ENCODE measurements around the gene HSD3B1.
"Not testable (repeated sequence)": the region's sequence is repeated elsewhere in the genome, so short reads cannot be mapped to it uniquely, and the experiment has no call there.

The HSD3B1 gene

DNA sequence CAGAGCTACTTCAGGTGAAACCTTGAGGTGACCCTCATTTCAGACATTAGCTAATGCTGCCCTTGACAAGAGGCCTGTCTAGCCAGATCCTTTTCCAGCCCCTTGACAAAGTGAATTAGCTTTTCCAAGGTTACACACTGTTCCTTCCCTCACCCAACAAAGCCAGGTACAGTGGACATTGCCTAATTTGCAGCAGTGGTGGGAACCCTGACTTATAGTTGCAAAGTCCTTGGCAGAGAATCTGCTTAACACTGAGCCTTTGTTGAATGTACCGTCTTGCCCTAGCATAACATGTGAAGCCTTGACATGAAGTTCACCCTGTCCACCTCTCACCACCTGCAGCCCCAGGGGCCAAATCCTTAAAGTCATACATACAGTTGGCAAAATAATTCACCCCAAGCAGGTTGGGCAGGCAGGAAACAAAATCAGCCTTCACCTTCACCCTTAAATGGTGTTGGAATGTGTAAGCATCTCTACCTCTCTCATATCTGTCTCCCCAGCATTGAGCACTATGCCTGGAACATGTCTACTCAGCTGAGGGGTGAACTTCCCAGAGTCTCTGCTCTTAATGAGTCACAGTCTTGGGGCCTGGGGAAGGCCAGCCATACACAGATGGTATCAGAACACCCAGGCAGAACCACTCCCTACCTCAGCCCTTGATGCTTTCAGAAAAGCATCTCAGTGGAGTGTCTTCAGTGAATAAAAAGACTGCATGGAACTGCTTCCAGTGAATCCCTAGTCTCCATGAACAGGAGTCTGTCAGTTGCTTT, 46.5 kb downstream of the HSD3B1 start:
- DNase-seq (ENCODE audit: low spot score): not testable (repeated sequence)

DNA sequence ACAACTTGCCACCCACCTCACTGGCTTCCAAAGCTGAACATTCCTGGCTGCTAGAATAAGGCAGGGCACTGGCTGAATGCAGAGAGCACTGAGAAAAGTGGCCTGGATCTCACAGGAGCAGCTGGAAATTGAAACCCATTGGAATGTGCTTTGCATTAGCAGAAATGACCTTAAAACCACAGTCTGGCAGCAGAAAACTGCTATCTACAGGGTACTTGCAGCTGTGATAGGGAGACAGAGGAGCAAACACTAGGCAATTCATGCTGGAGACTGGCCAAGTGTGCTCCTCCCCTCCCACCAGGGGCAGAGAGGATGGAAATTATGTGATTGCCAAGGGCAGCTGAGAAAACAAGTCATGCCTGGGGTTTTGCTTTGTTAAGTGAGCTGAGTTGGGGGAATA, 47.2 kb downstream of the HSD3B1 start:
- DNase-seq (ENCODE audit: low spot score): no peak

DNA sequence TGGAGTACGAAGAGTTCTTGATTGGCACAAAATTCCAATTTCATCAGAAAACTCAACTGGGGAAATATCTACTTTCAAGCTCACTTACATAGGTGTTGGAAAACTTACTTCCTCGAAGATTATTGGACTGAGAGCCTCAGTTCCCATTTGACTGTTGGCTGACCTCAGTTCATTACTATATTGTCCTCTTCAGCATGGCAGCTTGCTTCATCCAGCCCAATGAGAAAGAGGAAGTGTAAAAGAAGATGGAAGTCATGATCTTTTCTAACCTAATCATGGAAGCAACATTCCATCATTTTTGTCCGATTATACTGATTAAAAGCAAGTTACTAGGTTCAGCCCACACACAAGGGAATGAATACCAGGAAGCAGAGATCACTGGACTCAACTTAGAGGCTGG, 49.4 kb downstream of the HSD3B1 start:
- no peak for DNase-seq (ENCODE audit: low spot score)

DNA sequence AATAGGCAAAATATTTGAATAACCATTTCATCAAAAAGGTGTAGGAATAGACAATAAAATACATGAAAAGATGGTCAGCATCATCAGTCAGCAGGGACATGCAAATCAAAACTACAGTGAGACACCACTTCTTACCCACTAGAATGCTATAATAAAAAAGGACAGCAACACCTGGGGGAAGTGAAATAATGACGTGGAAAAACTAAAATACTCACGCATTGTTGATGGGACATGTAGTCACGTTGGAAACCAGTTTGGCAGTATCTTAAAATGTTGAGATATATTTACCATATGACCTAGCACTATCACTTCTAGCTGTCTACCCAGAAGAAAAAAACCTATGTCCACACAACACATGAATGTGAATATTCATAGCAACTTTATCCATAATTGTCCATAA, 53.4 kb downstream of the HSD3B1 start:
- DNase-seq (ENCODE audit: low spot score): not testable (repeated sequence)

DNA sequence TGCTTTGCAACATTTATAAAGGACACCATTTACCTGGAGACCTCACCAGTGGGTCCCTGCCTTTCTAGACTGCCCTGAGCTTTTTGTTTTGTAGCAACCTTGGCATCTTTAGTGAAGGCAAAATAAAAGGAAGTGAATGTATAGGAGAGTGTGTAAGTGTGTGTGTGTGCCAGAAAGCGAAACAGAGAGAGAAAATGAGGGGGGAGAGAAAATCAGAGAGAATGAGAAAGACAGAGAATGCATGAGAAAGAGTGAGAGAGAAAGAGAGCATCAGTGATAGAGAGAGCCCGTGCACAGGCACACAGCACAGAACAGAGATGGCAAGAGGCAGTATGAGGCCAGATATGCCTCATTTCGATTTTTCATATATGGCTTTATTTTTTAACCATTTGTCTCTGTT, 57.5 kb downstream of the HSD3B1 start:
- DNase-seq (ENCODE audit: low spot score): no peak

Measured in hematopoietic multipotent progenitor cell treated with erythropoietin and hydrocortisone succinate and interleukin-3 and kit ligand, for 17 days (in vitro differentiated cells).